Fibroblast of villous mesenchyme (primary cell): ENCODE results near the gene KCNJ8. TPM values are rescaled to one million over a fixed set of nuclear protein-coding genes. Genes with fewer than 3 reads are reported as not detected.
"Not testable (repeated sequence)": the region's sequence is repeated elsewhere in the genome, so short reads cannot be mapped to it uniquely, and the experiment has no call there.

Source experiments
- DNase-seq: peaks from one replicate; pipeline ENCODE4 v3.0.0-alpha.2; 2010; ENCODE audit warnings: low read depth
- H3K4me3 ChIP-seq: 2 replicates; pipeline ENCODE4 v1.5.1; 2011; ENCODE audit warnings: low read depth, mild to moderate bottlenecking, low read length
- CTCF ChIP-seq: IDR thresholded peaks from 2 replicates; pipeline ENCODE4 v1.5.1; 2012; ENCODE audit warnings: low read depth, mild to moderate bottlenecking, low read length; ENCODE audit not compliant: insufficient read depth
- total RNA-seq: library from RNA; depleted of rRNA; stranded (reverse); fragments of >200 nt; gene quantifications from 2 replicates; pipeline ENCODE4 v1.2.3, GENCODE V29; 2012

The KCNJ8 gene
- total RNA-seq, 1 donor = 19.4 TPM

GRCh38 chr12:21814814-21815213, 40.3 kb upstream of the KCNJ8 start:
- no peak for DNase-seq
- no peak for TF ChIP-seq CTCF
- no peak overlapping the region for H3K4me3 ChIP-seq

GRCh38 chr12:21814327-21814726, 39.8 kb upstream of the KCNJ8 start:
- no peak for TF ChIP-seq CTCF
- no peak for DNase-seq
- H3K4me3 ChIP-seq = no peak overlapping the region

GRCh38 chr12:21813751-21814150, 39.2 kb upstream of the KCNJ8 start:
- no peak overlapping the region for H3K4me3 ChIP-seq
- TF ChIP-seq CTCF = no peak
- no peak for DNase-seq

GRCh38 chr12:21813125-21813524, 38.6 kb upstream of the KCNJ8 start:
- no peak for TF ChIP-seq CTCF
- DNase-seq = no peak

GRCh38 chr12:21812340-21812739, 37.8 kb upstream of the KCNJ8 start:
- H3K4me3 ChIP-seq, DNase-seq: not testable (repeated sequence)

More at GRCh38 chr12:21813125-21813524, 38.6 kb upstream of the KCNJ8 start:
- H3K4me3 ChIP-seq = no peak overlapping the region

GRCh38 chr12:21809100-21809499, 34.6 kb upstream of the KCNJ8 start:
- TF ChIP-seq CTCF = no peak
- no peak for DNase-seq
- no peak overlapping the region for H3K4me3 ChIP-seq

GRCh38 chr12:21806255-21806654, 31.7 kb upstream of the KCNJ8 start:
- no peak overlapping the region for H3K4me3 ChIP-seq
- DNase-seq = no peak
- TF ChIP-seq CTCF = no peak
